Measurements from ENCODE around the gene CD53.
"Not testable (repeated sequence)": the region's sequence is repeated elsewhere in the genome, so short reads cannot be mapped to it uniquely, and the experiment has no call there.

The CD53 gene

GRCh38 chr1:110872745-110873720 is at the start of gene CD53:
Gene CD53, plus strand, starts transcription at chr1:110873148. Its CDS starts 18,261 bp downstream, at chr1:110891409.
- no peak for DNase-seq (ENCODE audit: low read depth in 2 of 3, low spot score in 2 of 3)

GRCh38 chr1:110824192-110824591 is 48.8 kb upstream of the CD53 start:
- no peak for DNase-seq (ENCODE audit: low read depth in 2 of 3, low spot score in 2 of 3)

- peak in 1 of 3 experiments; percentile 2 for DNase-seq (ENCODE audit: low read depth in 2 of 3, low spot score in 2 of 3)
Observed at GRCh38 chr1:110829955-110830553, 42.9 kb upstream of the CD53 start.

GRCh38 chr1:110833779-110834178 is 39.2 kb upstream of the CD53 start:
- DNase-seq (ENCODE audit: low read depth in 2 of 3, low spot score in 2 of 3) = not testable (repeated sequence)

- no peak for DNase-seq (ENCODE audit: low read depth in 2 of 3, low spot score in 2 of 3)
Observed at GRCh38 chr1:110846861-110847260, 26.1 kb upstream of the CD53 start.

GRCh38 chr1:110850145-110850544 is 22.8 kb upstream of the CD53 start:
- DNase-seq (ENCODE audit: low read depth in 2 of 3, low spot score in 2 of 3) = no peak

- DNase-seq (ENCODE audit: low read depth in 2 of 3, low spot score in 2 of 3) = no peak
Observed at GRCh38 chr1:110850627-110851026, 22.3 kb upstream of the CD53 start.

- no peak for DNase-seq (ENCODE audit: low read depth in 2 of 3, low spot score in 2 of 3)
Observed at GRCh38 chr1:110853135-110853534, 19.8 kb upstream of the CD53 start.

- no peak for DNase-seq (ENCODE audit: low read depth in 2 of 3, low spot score in 2 of 3)
Observed at GRCh38 chr1:110856410-110856809, 16.5 kb upstream of the CD53 start.

- no peak for DNase-seq (ENCODE audit: low read depth in 2 of 3, low spot score in 2 of 3)
Observed at GRCh38 chr1:110857964-110858948, 14.7 kb upstream of the CD53 start.

- no peak for DNase-seq (ENCODE audit: low read depth in 2 of 3, low spot score in 2 of 3)
Observed at GRCh38 chr1:110859062-110859461, 13.9 kb upstream of the CD53 start.

- DNase-seq (ENCODE audit: low read depth in 2 of 3, low spot score in 2 of 3) = no peak
Observed at GRCh38 chr1:110860174-110860573, 12.8 kb upstream of the CD53 start.

- DNase-seq (ENCODE audit: low read depth in 2 of 3, low spot score in 2 of 3) = not testable (repeated sequence)
Observed at GRCh38 chr1:110860620-110861019, 12.3 kb upstream of the CD53 start.

GRCh38 chr1:110861942-110862341 is 11.0 kb upstream of the CD53 start:
- not testable (repeated sequence) for DNase-seq (ENCODE audit: low read depth in 2 of 3, low spot score in 2 of 3)

- DNase-seq (ENCODE audit: low read depth in 2 of 3, low spot score in 2 of 3) = no peak
Observed at GRCh38 chr1:110864287-110864686, 8.7 kb upstream of the CD53 start.

- no peak for DNase-seq (ENCODE audit: low read depth in 2 of 3, low spot score in 2 of 3)
Observed at GRCh38 chr1:110870721-110871388, 2.1 kb upstream of the CD53 start.

- no peak for DNase-seq (ENCODE audit: low read depth in 2 of 3, low spot score in 2 of 3)
Observed at GRCh38 chr1:110872366-110872744, 593 bp upstream of the CD53 start.

- no peak for DNase-seq (ENCODE audit: low read depth in 2 of 3, low spot score in 2 of 3)
Observed at GRCh38 chr1:110873856-110874255, 908 bp downstream of the CD53 start.

GRCh38 chr1:110874324-110875215 is 1.6 kb downstream of the CD53 start:
- no peak for DNase-seq (ENCODE audit: low read depth in 2 of 3, low spot score in 2 of 3)
